GM23248 (cell line): ENCODE data around the gene ERBB4. TPM values are rescaled to one million over a fixed set of nuclear protein-coding genes. Genes with fewer than 3 reads are reported as not detected.

Experiments
- DNase-seq: peaks from one replicate; pipeline ENCODE4 v3.0.0-alpha.2; 2015
- H2AFZ ChIP-seq: fragments of 200-600 bp; sonication (generic); 2 replicates; pipeline ENCODE4 v1.6.1; 2016; ENCODE audit warnings: antibody characterized with exemption
- H3F3A ChIP-seq: fragments of 200-600 bp; sonication (generic); 2 replicates; pipeline ENCODE4 v1.6.1; 2016; ENCODE audit warnings: mild to moderate bottlenecking, antibody characterized with exemption, mixed run types; ENCODE audit not compliant: insufficient read depth
- H3K27ac ChIP-seq: fragments of 200-600 bp; sonication (generic); 2 replicates; pipeline ENCODE4 v1.5.1; 2016; ENCODE audit warnings: mild to moderate bottlenecking
- H3K27me3 ChIP-seq: fragments of 200-600 bp; sonication (generic); replicated peaks from 2 replicates; pipeline ENCODE4 v1.6.1; 2016; ENCODE audit warnings: mild to moderate bottlenecking; ENCODE audit not compliant: insufficient read depth
- H3K36me3 ChIP-seq: fragments of 200-600 bp; sonication (generic); 2 replicates; pipeline ENCODE4 v1.6.1; 2016; ENCODE audit warnings: low read depth, mild to moderate bottlenecking
- H3K4me1 ChIP-seq: fragments of 200-600 bp; sonication (generic); 2 replicates; pipeline ENCODE4 v1.6.1; 2016; ENCODE audit warnings: mild to moderate bottlenecking; ENCODE audit not compliant: insufficient read depth
- H3K4me2 ChIP-seq: fragments of 200-600 bp; sonication (generic); one replicate; pipeline ENCODE4 v1.6.1; 2016; ENCODE audit warnings: mild to moderate bottlenecking; ENCODE audit not compliant: unreplicated experiment
- H3K4me3 ChIP-seq: fragments of 200-600 bp; sonication (generic); 2 replicates; pipeline ENCODE4 v1.5.1; 2016; ENCODE audit warnings: mild to moderate bottlenecking
- H3K79me2 ChIP-seq: fragments of 200-600 bp; sonication (generic); 2 replicates; pipeline ENCODE4 v1.6.1; 2016; ENCODE audit warnings: mild to moderate bottlenecking; ENCODE audit not compliant: insufficient read depth
- H3K9ac ChIP-seq: fragments of 200-600 bp; sonication (generic); 2 replicates; pipeline ENCODE4 v1.6.1; 2016; ENCODE audit warnings: mild to moderate bottlenecking
- H3K9me2 ChIP-seq: fragments of 200-600 bp; sonication (generic); 2 replicates; pipeline ENCODE4 v1.6.1; 2016; ENCODE audit warnings: mixed run types, mild to moderate bottlenecking, moderate library complexity; ENCODE audit not compliant: insufficient read depth
- H3K9me3 ChIP-seq: fragments of 200-600 bp; sonication (generic); one replicate; pipeline ENCODE4 v1.6.1; 2017; ENCODE audit warnings: low read depth
- H4K20me1 ChIP-seq: fragments of 200-600 bp; sonication (generic); 2 replicates; pipeline ENCODE4 v1.6.0; 2016; ENCODE audit not compliant: insufficient read depth
- EZH2 ChIP-seq: fragments of 200-600 bp; sonication (generic); IDR thresholded peaks from 2 replicates; pipeline ENCODE4 v1.6.1; 2018; ENCODE audit warnings: antibody characterized with exemption, mild to moderate bottlenecking; ENCODE audit not compliant: insufficient read depth, poor library complexity, severe bottlenecking
- EZH2phosphoT487 ChIP-seq: fragments of 200-600 bp; sonication (generic); IDR thresholded peaks from 2 replicates; pipeline ENCODE4 v1.6.1; 2018; ENCODE audit warnings: antibody characterized with exemption, moderate library complexity, mild to moderate bottlenecking, low read depth; ENCODE audit not compliant: insufficient read depth
- WGBS, 2 experiments: methylation state at CpG; one replicate each; pipeline ENCODE4 v1.1.6; 2015 to 2017; ENCODE audit warnings: low lambda C conversion rate in 2 of 2, low coverage in 1 of 2; ENCODE audit errors: missing lambda C conversion rate in 2 of 2; 5-methylcytosine and 5-hydroxymethylcytosine counted together
- in situ Hi-C: fragments of 300-500 bp; cut with MboI; formaldehyde crosslinking; loops from 2 replicates; pipeline ENCODE4 v1.15.0; 2020
- polyA plus RNA-seq: library from polyadenylated mRNA; unstranded; fragments of >200 nt; fragmentation: Nextera tagmentation; extraction: Ambion mirVana; gene quantifications from 2 replicates; pipeline ENCODE4 v1.2.1, GENCODE V29; 2016
- total RNA-seq: library from RNA; depleted of rRNA; stranded (reverse); fragments of >200 nt; shearing (Covaris generic); gene quantifications from 2 replicates; pipeline ENCODE4 v1.2.3, GENCODE V29; 2014

The ERBB4 gene
- total and polyA plus RNA-seq, 2 experiments from 2014 or later, result not detected

DNA sequence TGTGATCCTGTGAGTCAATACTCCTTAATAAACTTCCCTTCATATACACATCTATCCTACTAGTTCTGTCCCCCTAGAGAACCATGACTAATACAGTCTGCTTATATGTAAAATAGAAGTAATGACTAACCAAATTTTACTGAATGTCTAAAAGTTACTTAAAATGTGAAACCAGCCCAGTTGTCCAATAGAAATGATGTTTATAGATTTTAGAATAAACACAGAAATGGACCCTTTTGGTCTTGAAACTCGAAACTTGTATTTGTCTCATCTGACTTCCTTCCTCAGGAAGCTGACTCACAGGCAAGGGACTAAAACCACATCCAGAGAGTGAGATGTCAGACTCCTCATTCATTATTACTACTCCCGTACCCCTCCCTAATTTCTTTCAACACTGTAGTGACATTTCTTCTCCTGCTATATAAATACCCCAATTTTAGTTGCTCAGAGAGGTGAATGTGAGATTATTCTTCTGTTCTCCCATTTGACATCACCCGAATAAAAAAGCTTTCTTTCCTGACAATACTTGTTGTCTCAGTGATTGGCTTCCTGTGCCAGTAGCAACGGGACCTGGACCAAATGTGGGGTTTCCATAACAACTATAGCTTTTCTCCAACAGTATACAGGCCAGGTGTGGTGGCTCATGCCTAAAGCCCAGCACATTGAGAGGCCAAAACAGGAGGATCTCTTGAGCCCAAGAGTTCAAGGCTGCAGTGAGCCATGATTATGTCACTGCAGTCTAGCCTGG, 486.0 kb downstream of the ERBB4 start:
- H3K4me1 ChIP-seq, result no peaks in the 10 kb centered on the region
- no peaks in the 10 kb centered on the region for H3K9me2 ChIP-seq
- no peak overlapping the region for H3K9ac ChIP-seq
- H3K4me2 ChIP-seq, result no peak overlapping the region
- no peak overlapping the region for H2AFZ ChIP-seq
- H3K36me3 ChIP-seq, result no peaks in the 10 kb centered on the region
- H3K79me2 ChIP-seq, result no peaks in the 10 kb centered on the region
- TF ChIP-seq EZH2 (no peak), EZH2phosphoT487 (no peak)
- H3K4me3 ChIP-seq, result no peak overlapping the region
- in situ Hi-C loops, result no loop called here
- no peak for DNase-seq
- no peaks in the 10 kb centered on the region for H3K27me3 ChIP-seq
- WGBS, 2 experiments, result 9 to 16% methylated on average over 4 of the region's 4 CpGs
- H3K27ac ChIP-seq, result no peak overlapping the region
- no peaks in the 10 kb centered on the region for H3K9me3 ChIP-seq
- H3F3A ChIP-seq, result no peaks in the 10 kb centered on the region
- H4K20me1 ChIP-seq, result no peaks in the 10 kb centered on the region

DNA sequence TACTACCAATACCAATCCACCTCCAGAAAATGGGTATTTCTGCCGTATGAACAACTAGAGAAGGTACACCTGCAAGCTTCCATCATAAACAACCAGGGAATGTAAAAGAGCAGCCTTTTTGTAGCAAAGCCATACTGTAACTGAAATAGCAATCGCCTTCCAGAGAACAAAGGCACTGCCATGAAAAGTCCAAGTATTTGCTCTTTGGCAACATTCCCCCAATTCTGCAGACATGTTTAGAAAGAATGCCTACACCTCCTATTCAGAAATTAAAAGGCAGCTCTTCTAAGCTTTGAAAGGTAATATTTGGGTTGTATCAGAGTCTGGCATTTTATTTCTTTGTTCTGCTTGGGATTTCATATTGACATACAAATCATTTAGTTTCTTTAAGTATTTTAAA, 487.7 kb downstream of the ERBB4 start:
- H3F3A ChIP-seq, result no peaks in the 10 kb centered on the region
- DNase-seq, result no peak
- 24 to 33% methylated on average over 2 of the region's 2 CpGs for WGBS, 2 experiments
- no peak overlapping the region for H3K27ac ChIP-seq
- no peaks in the 10 kb centered on the region for H4K20me1 ChIP-seq
- H3K79me2 ChIP-seq, result no peaks in the 10 kb centered on the region
- H3K4me3 ChIP-seq, result no peak overlapping the region
- no peak overlapping the region for H3K9ac ChIP-seq
- in situ Hi-C loops, result no loop called here
- no peak for TF ChIP-seq EZH2phosphoT487
- no peak for TF ChIP-seq EZH2
- H3K36me3 ChIP-seq, result no peaks in the 10 kb centered on the region
- H3K4me2 ChIP-seq, result no peak overlapping the region
- H3K9me2 ChIP-seq, result no peaks in the 10 kb centered on the region
- no peaks in the 10 kb centered on the region for H3K4me1 ChIP-seq
- H3K9me3 ChIP-seq, result no peaks in the 10 kb centered on the region
- H3K27me3 ChIP-seq, result no peaks in the 10 kb centered on the region
- no peak overlapping the region for H2AFZ ChIP-seq

DNA sequence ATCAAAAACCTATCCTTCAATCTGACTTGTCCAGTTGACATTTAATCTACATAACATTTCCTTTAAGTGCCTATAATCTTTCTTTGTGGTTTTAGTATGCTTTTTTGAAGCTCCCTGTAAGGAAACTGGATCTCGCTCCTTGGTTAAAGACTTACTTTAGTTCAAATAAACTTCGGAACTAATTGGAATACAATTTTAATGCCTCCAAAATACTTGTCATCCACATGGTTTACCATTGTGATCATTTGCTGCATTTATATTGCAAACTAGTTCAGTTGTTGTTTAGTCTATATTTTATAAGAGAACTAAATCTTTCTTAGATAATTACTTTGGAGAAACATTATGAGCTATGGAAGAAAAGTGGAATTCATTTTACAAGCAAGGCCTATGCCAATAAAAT, 496.0 kb downstream of the ERBB4 start:
- H3K9ac ChIP-seq, result no peak overlapping the region
- no peaks in the 10 kb centered on the region for H3K9me2 ChIP-seq
- no peak for TF ChIP-seq EZH2phosphoT487
- TF ChIP-seq EZH2, result no peak
- H3K79me2 ChIP-seq, result no peaks in the 10 kb centered on the region
- H3K4me2 ChIP-seq, result no peak overlapping the region
- H3K27me3 ChIP-seq, result 0 out of 2 replicates have a peak, but pooled peaks cover 6% of the 10 kb centered on the region
- H4K20me1 ChIP-seq, result no peaks in the 10 kb centered on the region
- H3K4me3 ChIP-seq, result no peak overlapping the region
- WGBS, 2 experiments, result 28 to 37% methylated on average over 2 of the region's 2 CpGs
- H3K27ac ChIP-seq, result no peak overlapping the region
- H3K9me3 ChIP-seq, result no peaks in the 10 kb centered on the region
- no peaks in the 10 kb centered on the region for H3K4me1 ChIP-seq
- H3K36me3 ChIP-seq, result no peaks in the 10 kb centered on the region
- no peak overlapping the region for H2AFZ ChIP-seq
- no peaks in the 10 kb centered on the region for H3F3A ChIP-seq
- DNase-seq, result no peak
- in situ Hi-C loops, result no loop called here

DNA sequence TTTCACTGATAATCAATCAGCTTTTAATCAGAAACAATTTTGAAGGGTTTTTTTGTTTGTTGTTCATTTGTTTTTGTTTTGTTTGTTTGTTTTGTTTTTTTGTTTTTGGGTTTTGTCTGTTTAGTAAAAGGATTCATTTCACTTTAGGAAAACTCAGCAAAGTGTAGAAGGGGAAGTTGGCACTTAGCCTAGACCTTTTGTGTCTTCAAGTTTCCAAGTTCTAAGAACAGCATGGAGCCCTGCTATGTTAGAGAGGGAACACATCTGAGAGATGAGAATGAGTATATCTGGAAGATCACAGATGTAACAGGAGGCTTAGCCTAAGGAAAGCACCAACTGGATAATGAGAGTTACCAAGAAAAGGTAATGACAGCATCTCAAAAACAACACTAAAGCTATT, 501.5 kb downstream of the ERBB4 start:
- H2AFZ ChIP-seq, result no peak overlapping the region
- no peak overlapping the region for H3K27ac ChIP-seq
- no peaks in the 10 kb centered on the region for H3K27me3 ChIP-seq
- no peaks in the 10 kb centered on the region for H3K36me3 ChIP-seq
- no peaks in the 10 kb centered on the region for H3K9me2 ChIP-seq
- H3K9ac ChIP-seq, result no peak overlapping the region
- H3K4me2 ChIP-seq, result no peak overlapping the region
- TF ChIP-seq EZH2, result no peak
- TF ChIP-seq EZH2phosphoT487, result no peak
- peaks cover 3% of the 10 kb centered on the region; the same call in 1 of the 2 replicates for H3K4me1 ChIP-seq
- no peak overlapping the region for H3K4me3 ChIP-seq
- no peaks in the 10 kb centered on the region for H3K9me3 ChIP-seq
- no peaks in the 10 kb centered on the region for H3F3A ChIP-seq
- in situ Hi-C loops, result no loop called here
- DNase-seq, result no peak
- no peaks in the 10 kb centered on the region for H3K79me2 ChIP-seq
- H4K20me1 ChIP-seq, result no peaks in the 10 kb centered on the region

DNA sequence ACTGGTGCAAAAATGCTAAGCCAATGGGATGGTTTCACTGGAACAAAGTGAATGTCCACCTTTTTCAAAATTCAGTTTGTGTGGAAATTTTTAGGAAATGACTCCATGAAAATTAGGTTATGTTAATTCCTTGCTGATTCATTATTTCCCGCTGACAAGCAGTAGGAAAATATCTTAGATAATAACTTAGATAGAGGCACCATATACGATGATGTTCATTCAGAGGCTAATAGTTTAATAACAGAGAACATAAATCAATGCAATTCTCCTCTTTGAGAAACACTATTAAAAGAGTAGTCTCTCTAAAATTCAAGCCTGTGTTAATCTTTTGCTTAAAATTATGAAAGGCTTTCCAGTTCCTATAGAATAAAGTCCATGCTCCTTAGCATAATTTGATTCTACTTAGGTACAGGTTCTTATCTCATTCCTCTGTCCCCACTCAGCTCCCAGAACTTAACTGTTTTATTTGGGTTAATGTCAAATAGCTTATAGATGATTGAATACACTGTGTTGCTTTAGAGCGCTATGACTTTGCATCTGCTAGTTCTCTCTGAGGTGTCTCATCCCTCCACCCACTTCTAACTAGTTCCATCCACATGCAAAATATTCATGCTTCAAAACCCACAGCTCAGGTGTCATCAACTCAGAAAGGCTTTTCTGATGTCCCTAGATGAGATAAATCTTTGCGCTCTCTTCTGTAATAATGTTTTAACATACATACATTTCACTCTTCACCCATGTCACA, 503.6 kb downstream of the ERBB4 start:
- Histone ChIP-seq H3F3A (no peaks in the 10 kb centered on the region), H3K4me2 (no peak overlapping the region), H3K79me2 (no peaks in the 10 kb centered on the region), H3K27ac (no peak overlapping the region), H3K9ac (no peak overlapping the region), H3K27me3 (no peaks in the 10 kb centered on the region), H3K9me2 (no peaks in the 10 kb centered on the region), H4K20me1 (no peaks in the 10 kb centered on the region), H3K4me3 (no peak overlapping the region), H3K4me1 (peaks cover 5% of the 10 kb centered on the region; the same call in 1 of the 2 replicates), H3K9me3 (peaks cover 3% of the 10 kb centered on the region), H2AFZ (no peak overlapping the region), H3K36me3 (no peaks in the 10 kb centered on the region)
- no peak for DNase-seq
- no peak for TF ChIP-seq EZH2phosphoT487
- 49 to 55% methylated on average over 4 of the region's 4 CpGs for WGBS, 2 experiments
- in situ Hi-C loops, result no loop called here
